K562 (cell line): ENCODE results near the gene IDUA. TPM values are rescaled to one million over a fixed set of nuclear protein-coding genes. Genes with fewer than 3 reads are reported as not detected.

Experiments used
- ATAC-seq: fragments of 200-7000 bp; cut with Tn5 transposase; 3 replicates; pipeline ENCODE4 v1.9.1; 2020; ENCODE audit warnings: moderate library complexity
- BruUV-seq: library from RNA; stranded (reverse); fragments of 400-500 nt; replicated peaks from 2 replicates; lab custom pipeline; 2021; lab: Mats Ljungman, UMichigan
- CTCF ChIA-PET: fragments of 300-600 bp; formaldehyde crosslinking; extraction: SDS; loops from one replicate; lab custom pipeline; 2021; ENCODE audit warnings: low intra/inter-chr PET ratio; lab: Yijun Ruan, JAX
- POLR2A ChIA-PET: fragments of 300-600, 350-650 bp; sonication (Branson Sonifier 250); formaldehyde crosslinking; extraction: SDS; loops from one replicate; lab custom pipeline; 2021; ENCODE audit warnings: antibody characterized with exemption, inconsistent platforms; lab: Yijun Ruan, JAX
- DNase-seq, 4 experiments: peaks; one replicate each; pipeline versions ENCODE4 v3.0.0 to v3.0.0-alpha.2; 2011 to 2018; ENCODE audit warnings: low spot score in 3 of 4, mixed read lengths in 3 of 4; ENCODE audit errors: extremely low read depth in 1 of 4
- FAIRE-seq: peaks from 2 replicates; lab custom pipeline; 2011; peaks lifted over from hg19 to GRCh38; lab: Jason Lieb, UNC
- H2AFZ ChIP-seq: 2 replicates; pipeline ENCODE4 v1.6.0; 2011; ENCODE audit warnings: low read depth, low read length, control low read depth, inconsistent platforms
- H3K27ac ChIP-seq: fragments of 200-600 bp; 3 replicates; pipeline ENCODE4 v1.8.0; 2011; ENCODE audit warnings: low read depth, mild to moderate bottlenecking, control low read depth, inconsistent platforms, low read length, moderate library complexity, mixed read lengths; ENCODE audit errors: extremely low read depth
- H3K27me3 ChIP-seq, 2 experiments: fragments of 300-600 bp in 1 of 2; 2 replicates in 1 of 2; 3 replicates in 1 of 2; pipeline versions ENCODE4 v1.6.0 to v1.8.0; 2011; ENCODE audit warnings: inconsistent platforms in 2 of 2, low read length in 2 of 2, mild to moderate bottlenecking in 1 of 2, mixed read lengths in 1 of 2, moderate library complexity in 1 of 2; ENCODE audit not compliant: control insufficient read depth in 2 of 2, insufficient read depth in 2 of 2
- H3K36me3 ChIP-seq: fragments of 300-600 bp; 3 replicates; pipeline ENCODE4 v1.8.0; 2011; ENCODE audit warnings: mild to moderate bottlenecking, low read length, inconsistent platforms; ENCODE audit not compliant: control insufficient read depth, insufficient read depth
- H3K4me1 ChIP-seq, 2 experiments: fragments of 200-600 bp in 1 of 2; replicated peaks in 1 of 2; 2 replicates in 1 of 2; 3 replicates in 1 of 2; pipeline versions ENCODE4 v1.5.1 to v1.8.0; 2011; ENCODE audit warnings: inconsistent platforms in 2 of 2, low read length in 2 of 2, mild to moderate bottlenecking in 1 of 2, mixed read lengths in 1 of 2, moderate library complexity in 1 of 2; ENCODE audit not compliant: control insufficient read depth in 2 of 2, insufficient read depth in 2 of 2
- H3K4me2 ChIP-seq: 2 replicates; pipeline ENCODE4 v1.6.1; 2011; ENCODE audit warnings: low read length, control low read depth, inconsistent platforms, mixed read lengths; ENCODE audit not compliant: insufficient read depth
- H3K4me3 ChIP-seq: fragments of 200-600 bp; sonication (generic), shearing (Covaris generic); 2 replicates; pipeline ENCODE4 v1.5.1; 2016; ENCODE audit warnings: control low read depth, inconsistent platforms
- H3K79me2 ChIP-seq: fragments of 200-600 bp; 3 replicates; pipeline ENCODE4 v1.8.0; 2011; ENCODE audit warnings: low read length, inconsistent platforms; ENCODE audit not compliant: control insufficient read depth, insufficient read depth
- H3K9ac ChIP-seq, 2 experiments: 2 replicates each; pipeline versions ENCODE4 v1.6.0 to v1.6.1; 2011; ENCODE audit warnings: low read depth in 2 of 2, low read length in 2 of 2, control low read depth in 1 of 2, inconsistent platforms in 1 of 2, mild to moderate bottlenecking in 1 of 2, mixed read lengths in 1 of 2; ENCODE audit not compliant: insufficient read depth in 1 of 2
- H3K9me1 ChIP-seq: one replicate; pipeline ENCODE4 v1.6.0; 2011; ENCODE audit warnings: inconsistent platforms, mild to moderate bottlenecking, low read length, moderate library complexity; ENCODE audit not compliant: control insufficient read depth, insufficient read depth
- H3K9me3 ChIP-seq: replicated peaks from 2 replicates; pipeline ENCODE4 v1.5.1; 2011; ENCODE audit warnings: low read depth, low read length, inconsistent platforms; ENCODE audit not compliant: control insufficient read depth, insufficient read depth
- H4K20me1 ChIP-seq: replicated peaks from 2 replicates; pipeline ENCODE4 v1.6.1; 2011; ENCODE audit warnings: low read length, inconsistent platforms, mixed read lengths; ENCODE audit not compliant: control insufficient read depth, insufficient read depth
- ARID3B ChIP-seq: fragments of 250-450 bp; sonication (Bioruptor Pico); IDR thresholded peaks from 2 replicates; pipeline ENCODE4 v1.4.0; 2020; ENCODE audit warnings: borderline replicate concordance
- CBX5 ChIP-seq: IDR thresholded peaks from 2 replicates; pipeline ENCODE4 v1.6.1; 2014; ENCODE audit warnings: low read depth, borderline replicate concordance
- CHD4 ChIP-seq: fragments of 200-600 bp; sonication (generic); IDR thresholded peaks from 3 replicates; pipeline ENCODE4 v1.6.1; 2012; ENCODE audit warnings: low read depth, mild to moderate bottlenecking, mixed read lengths, low read length, inconsistent platforms; ENCODE audit not compliant: insufficient read depth, insufficient replicate concordance, poor library complexity, severe bottlenecking
- ELF1 ChIP-seq: fragments of 200-800 bp; sonication (Bioruptor generic); IDR thresholded peaks from 2 replicates; pipeline ENCODE4 v1.6.1; 2016; ENCODE audit warnings: missing genetic modification characterization, missing compliant biosample characterization
- PRMT5 ChIP-seq: sonication (generic); formaldehyde crosslinking; IDR thresholded peaks from 2 replicates; pipeline ENCODE4 v1.5.0; 2020; ENCODE audit warnings: missing genetic modification reagents
- RBBP5 ChIP-seq: fragments of 200-600 bp; sonication (generic); IDR thresholded peaks from 2 replicates; pipeline ENCODE4 v1.6.1; 2012; ENCODE audit warnings: borderline replicate concordance, mild to moderate bottlenecking, low read length, control low read depth, inconsistent platforms; ENCODE audit not compliant: insufficient read depth, poor library complexity, severe bottlenecking
- ZNF311 ChIP-seq: fragments of 250-450 bp; sonication (Bioruptor Pico); IDR thresholded peaks from 2 replicates; pipeline ENCODE4 v1.4.0; 2020; ENCODE audit warnings: mild to moderate bottlenecking, moderate library complexity
- ZNF318 ChIP-seq, 2 experiments: fragments of 450-650 bp; IDR thresholded peaks; 2 replicates each; pipeline ENCODE4 v1.6.1; 2016; ENCODE audit warnings: mild to moderate bottlenecking in 2 of 2, borderline replicate concordance in 1 of 2, low read depth in 1 of 2, moderate library complexity in 1 of 2
- ZNF347 ChIP-seq: fragments of 450-650 bp; formaldehyde crosslinking; IDR thresholded peaks from 2 replicates; pipeline ENCODE4 v1.4.0; 2020; ENCODE audit warnings: low read depth, mild to moderate bottlenecking, moderate library complexity
- WGBS: fragments of 100-300 bp; shearing (Covaris generic); methylation state at CpG from one replicate; pipeline ENCODE4 v1.1.6; 2016; ENCODE audit warnings: low coverage, mixed read lengths; ENCODE audit not compliant: insufficient coverage; ENCODE audit errors: missing lambda C conversion rate; 5-methylcytosine and 5-hydroxymethylcytosine counted together
- in situ Hi-C: fragments of 300-500 bp; cut with MboI; formaldehyde crosslinking; loops from 4 replicates; pipeline ENCODE4 v1.15.0; 2018; ENCODE audit warnings: inconsistent platforms, mixed read lengths
- intact Hi-C: fragments of 100-400 bp; cut with micrococcal nuclease; formaldehyde crosslinking; loops from 2 replicates; pipeline ENCODE4 v1.14.2; 2022
- polyA plus RNA-seq, 8 experiments: library from polyadenylated mRNA; depleted of rRNA in 4 of 8; stranded (reverse) in 5 of 8; unstranded in 3 of 8; fragments of >200 nt; fragmentation: Nextera tagmentation in 2 of 8; fragmentation: Illumina TruSeq in 1 of 8; extraction: Ambion mirVana in 2 of 8; extraction: Trizol in 1 of 8; gene quantifications; 2 replicates each; pipeline versions ENCODE4 v1.2.1 to v1.2.3, GENCODE V29; 2011 to 2014; ENCODE audit warnings: inconsistent platforms in 1 of 8, missing spikeins in 1 of 8
- total RNA-seq, 7 experiments: library from RNA; depleted of rRNA in 6 of 7; stranded (reverse); fragments of >200 nt in 6 of 7; fragmentation: Illumina TruSeq in 2 of 7; extraction: Trizol in 2 of 7; gene quantifications; 2 replicates each; pipeline versions ENCODE4 v1.2.1 to v1.2.3, GENCODE V29; 2011 to 2021; ENCODE audit warnings: low replicate concordance in 1 of 7

The IDUA gene
- total and polyA plus RNA-seq, 9 of the 15 experiments (the other 6 are each of a cell fraction or from before 2014, with no cell fraction given): 0.04 to 16.1 (median 1.2) TPM

- BruUV-seq: no TSS peak
- no peaks in the 10 kb centered on the region for H3K36me3 ChIP-seq
- no peaks in the 10 kb centered on the region for H3K27me3 ChIP-seq
- FAIRE-seq: no peak
- 58% methylated on average over 26 of the region's 30 CpGs for WGBS
- no peaks in the 10 kb centered on the region for H3K9me3 ChIP-seq
- DNase-seq: no peak
- no peaks in the 10 kb centered on the region for H3K9me1 ChIP-seq
- 0 out of 2 replicates have a peak, but pooled peaks cover 4% of the 10 kb centered on the region for H4K20me1 ChIP-seq
- intact Hi-C loops (no loop called here), in situ Hi-C loops (no loop called here)
- H3K4me2 ChIP-seq: no peak overlapping the region
- no peak overlapping the region for H3K27ac ChIP-seq
- H3K79me2 ChIP-seq: no peaks in the 10 kb centered on the region
- ChIA-PET POLR2A (interaction anchor here (1.0 kb wide), 1 partner anchor 18 kb away, joined by 4 read pairs; the partner anchor contains the start of gene TMEM175), CTCF (no interaction called here)
- no peak overlapping the region for H3K4me3 ChIP-seq
- no peak for ATAC-seq
- no peak overlapping the region for H3K9ac ChIP-seq
- no peak overlapping the region for H2AFZ ChIP-seq
- H3K4me1 ChIP-seq: peaks cover 0 to 47% of the 10 kb centered on the region in 2 experiments; a peak in 2 of 5 replicates
- TF ChIP-seq ZNF347 (CRISPR knock-in tag) (no peak), ZNF318 (IDR thresholded peaks at IDR 0.05; ENCODE audit: borderline replicate concordance in 1 of 2, low read depth in 1 of 2) (no peak), CHD4 (no peak), ZNF311 (CRISPR knock-in tag) (no peak), PRMT5 (no peak), ELF1 (tag) (no peak), RBBP5 (no peak), ARID3B (CRISPR knock-in tag) (no peak), CBX5 (no peak)
Measured at GRCh38 chr4:950136-951020, 36.5 kb upstream of the IDUA start.
